ENCODE measurements around the gene BBIP1. TPM values are rescaled to one million over a fixed set of nuclear protein-coding genes. Genes with fewer than 3 reads are reported as not detected.

The BBIP1 gene
- total RNA-seq, 1 experiment from 2014 or later, result 32.9 TPM

GRCh38 chr10:110919971-110920881 is 1.2 kb upstream of the BBIP1 start:
- BruUV-seq (replicated peaks), result no TSS peak

GRCh38 chr10:110919349-110919931 is 460 bp upstream of the BBIP1 start, which contains the start of gene SHOC2:
Gene SHOC2 (plus strand): TSS chr10:110919604. CDS start chr10:110964359, 44,755 bp downstream.
- no peaks in the 10 kb centered on the region for H3K27me3 ChIP-seq (replicated peaks; ENCODE audit: insufficient read depth, low read depth, low read length, poor library complexity)
- no peaks in the 10 kb centered on the region for H3K36me3 ChIP-seq (ENCODE audit: insufficient read depth, low read length, poor library complexity, severe bottlenecking)
- DNase-seq (ENCODE audit: low spot score), result peak; percentile 82
- peak within 1 kb of the TSS; percentile 71 for H3K4me3 ChIP-seq (ENCODE audit: low read depth, low read length, poor library complexity, severe bottlenecking)
- H3K27ac ChIP-seq (ENCODE audit: low read depth, low read length, poor library complexity, severe bottlenecking), result peak within 1 kb of the TSS; percentile 94
- BruUV-seq (replicated peaks), result no TSS peak
- CTCF ChIA-PET, result interaction anchor here (0.6 to 0.7 kb wide), 2 partner anchors 1515 to 1553 kb away, joined by 4 to 5 read pairs; no protein-coding TSS in a partner anchor
- intact Hi-C loops (cut with micrococcal nuclease; ENCODE audit: unreplicated experiment), result loop anchor here (5.0 to 10.0 kb wide), 2 partner anchors 47 to 615 kb away; partner anchors contain the start of genes PDCD4 and SMNDC1
- H3K4me1 ChIP-seq (ENCODE audit: insufficient read depth, low read length, poor library complexity, severe bottlenecking), result peaks cover 47% of the 10 kb centered on the region
- TF ChIP-seq CTCF (conservative IDR thresholded peaks at IDR 0.05; ENCODE audit: low read depth, low read length) (0 out of 2 replicates have a peak, but pooled peaks have one; percentile 20), EZH2 (IDR thresholded peaks at IDR 0.05; ENCODE audit: borderline replicate concordance, low read depth, low read length, poor library complexity, severe bottlenecking) (no peak)
- POLR2A ChIA-PET (ENCODE audit: low non-redundant PET), result interaction anchor here (0.6 to 1.1 kb wide), 2 partner anchors 79 to 596 kb away, joined by 4 read pairs; no protein-coding TSS in a partner anchor
- no peaks in the 10 kb centered on the region for H3K9me3 ChIP-seq (ENCODE audit: low read depth, low read length, poor library complexity, severe bottlenecking)

More at GRCh38 chr10:110919971-110920881, 1.2 kb upstream of the BBIP1 start:
- CTCF ChIA-PET, result no interaction called here
- TF ChIP-seq CTCF (conservative IDR thresholded peaks at IDR 0.05; ENCODE audit: low read depth, low read length) (no peak), EZH2 (IDR thresholded peaks at IDR 0.05; ENCODE audit: borderline replicate concordance, low read depth, low read length, poor library complexity, severe bottlenecking) (no peak)
- Histone ChIP-seq H3K36me3 (ENCODE audit: insufficient read depth, low read length, poor library complexity, severe bottlenecking) (no peaks in the 10 kb centered on the region), H3K27ac (ENCODE audit: low read depth, low read length, poor library complexity, severe bottlenecking) (peak overlapping the region; percentile 71), H3K4me1 (ENCODE audit: insufficient read depth, low read length, poor library complexity, severe bottlenecking) (peaks cover 47% of the 10 kb centered on the region), H3K27me3 (replicated peaks; ENCODE audit: insufficient read depth, low read depth, low read length, poor library complexity) (no peaks in the 10 kb centered on the region), H3K9me3 (ENCODE audit: low read depth, low read length, poor library complexity, severe bottlenecking) (no peaks in the 10 kb centered on the region), H3K4me3 (ENCODE audit: low read depth, low read length, poor library complexity, severe bottlenecking) (peak overlapping the region; percentile 71)
- peak; percentile 72 for DNase-seq (ENCODE audit: low spot score)
- POLR2A ChIA-PET (ENCODE audit: low non-redundant PET), result no interaction called here
- intact Hi-C loops (cut with micrococcal nuclease; ENCODE audit: unreplicated experiment), result loop anchor here (1.0 to 10.0 kb wide), 3 partner anchors 8 to 615 kb away; partner anchors contain the start of genes PDCD4 and SMNDC1

GRCh38 chr10:110918269-110918642 is 724 bp downstream of the BBIP1 start:
- intact Hi-C loops (cut with micrococcal nuclease; ENCODE audit: unreplicated experiment), result loop anchor here (5.0 to 10.0 kb wide), 2 partner anchors 46 to 613 kb away; partner anchors contain the start of genes PDCD4 and SMNDC1
- H3K36me3 ChIP-seq (ENCODE audit: insufficient read depth, low read length, poor library complexity, severe bottlenecking), result no peaks in the 10 kb centered on the region
- peaks cover 39% of the 10 kb centered on the region for H3K4me1 ChIP-seq (ENCODE audit: insufficient read depth, low read length, poor library complexity, severe bottlenecking)
- no peak for TF ChIP-seq EZH2 (IDR thresholded peaks at IDR 0.05; ENCODE audit: borderline replicate concordance, low read depth, low read length, poor library complexity, severe bottlenecking)
- no peak for TF ChIP-seq CTCF (conservative IDR thresholded peaks at IDR 0.05; ENCODE audit: low read depth, low read length)
- peak; percentile 95 for DNase-seq (ENCODE audit: low spot score)
- H3K27me3 ChIP-seq (replicated peaks; ENCODE audit: insufficient read depth, low read depth, low read length, poor library complexity), result no peaks in the 10 kb centered on the region
- CTCF ChIA-PET, result interaction anchor here (1.0 kb wide), 1 partner anchor 24 kb away, joined by 3 read pairs; no protein-coding TSS in a partner anchor
- peak overlapping the region; percentile 64 for H3K4me3 ChIP-seq (ENCODE audit: low read depth, low read length, poor library complexity, severe bottlenecking)
- H3K27ac ChIP-seq (ENCODE audit: low read depth, low read length, poor library complexity, severe bottlenecking), result peak overlapping the region; percentile 94
- no TSS peak for BruUV-seq (replicated peaks)
- H3K9me3 ChIP-seq (ENCODE audit: low read depth, low read length, poor library complexity, severe bottlenecking), result no peaks in the 10 kb centered on the region
- POLR2A ChIA-PET (ENCODE audit: low non-redundant PET), result interaction anchor here (0.7 to 1.1 kb wide), 2 partner anchors 80 to 159 kb away, joined by 4 read pairs; no protein-coding TSS in a partner anchor

Measured in A673 (cell line).